ENCODE results near the gene BICDL1. TPM values are rescaled to one million over a fixed set of nuclear protein-coding genes. Genes with fewer than 3 reads are reported as not detected.

The BICDL1 gene
- total and polyA plus RNA-seq, 2 donors from 2014 or later = 60.5 to 101 TPM

DNA sequence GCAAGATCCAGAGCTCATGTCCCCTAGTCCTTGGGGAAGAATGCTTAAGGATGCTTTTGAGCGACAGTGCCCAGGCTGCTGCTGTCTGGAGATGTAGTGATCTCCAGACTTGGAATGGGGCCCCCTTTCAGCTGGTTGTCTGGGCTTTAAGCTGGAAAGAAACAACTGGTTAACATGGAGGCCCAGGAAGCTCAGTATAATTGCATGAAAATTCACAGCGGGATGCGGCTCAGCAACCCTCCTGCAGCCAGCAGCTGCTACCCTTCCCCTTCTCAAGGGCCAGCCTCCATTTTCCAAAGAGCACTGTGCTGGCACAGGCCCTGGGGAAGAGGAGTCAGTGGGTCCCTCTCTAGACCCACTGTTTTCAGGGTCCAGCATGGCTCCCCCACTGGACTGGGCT, 101.2 kb downstream of the BICDL1 start:
- Histone ChIP-seq H3K27me3 (ENCODE audit: control insufficient read depth, insufficient read depth, low read length) (no peaks in the 10 kb centered on the region), H3K9me3 (ENCODE audit: control insufficient read depth in 2 of 3, insufficient read depth in 1 of 3, low read length in 3 of 3) (no peaks in the 10 kb centered on the region), H3K27ac (ENCODE audit: low read depth in 2 of 2, low read length in 2 of 2) (no peak overlapping the region), H3K4me3 (ENCODE audit: low read length in 3 of 3) (no peak overlapping the region), H3K36me3 (ENCODE audit: control insufficient read depth in 2 of 3, insufficient read depth in 3 of 3, low read length in 3 of 3) (peaks cover 0 to 32% (median 10%) of the 10 kb centered on the region in 3 donors), H3K4me1 (ENCODE audit: control insufficient read depth in 2 of 3, insufficient read depth in 2 of 3, low read depth in 1 of 3, low read length in 3 of 3) (peaks cover 0 to 5% (median 0%) of the 10 kb centered on the region in 3 donors), H3K9ac (ENCODE audit: low read length in 3 of 3) (no peak overlapping the region)
- FAIRE-seq = no peak
- peak in 1 of 5 donors; percentile 10 for DNase-seq
- TF ChIP-seq, protein P1, sequence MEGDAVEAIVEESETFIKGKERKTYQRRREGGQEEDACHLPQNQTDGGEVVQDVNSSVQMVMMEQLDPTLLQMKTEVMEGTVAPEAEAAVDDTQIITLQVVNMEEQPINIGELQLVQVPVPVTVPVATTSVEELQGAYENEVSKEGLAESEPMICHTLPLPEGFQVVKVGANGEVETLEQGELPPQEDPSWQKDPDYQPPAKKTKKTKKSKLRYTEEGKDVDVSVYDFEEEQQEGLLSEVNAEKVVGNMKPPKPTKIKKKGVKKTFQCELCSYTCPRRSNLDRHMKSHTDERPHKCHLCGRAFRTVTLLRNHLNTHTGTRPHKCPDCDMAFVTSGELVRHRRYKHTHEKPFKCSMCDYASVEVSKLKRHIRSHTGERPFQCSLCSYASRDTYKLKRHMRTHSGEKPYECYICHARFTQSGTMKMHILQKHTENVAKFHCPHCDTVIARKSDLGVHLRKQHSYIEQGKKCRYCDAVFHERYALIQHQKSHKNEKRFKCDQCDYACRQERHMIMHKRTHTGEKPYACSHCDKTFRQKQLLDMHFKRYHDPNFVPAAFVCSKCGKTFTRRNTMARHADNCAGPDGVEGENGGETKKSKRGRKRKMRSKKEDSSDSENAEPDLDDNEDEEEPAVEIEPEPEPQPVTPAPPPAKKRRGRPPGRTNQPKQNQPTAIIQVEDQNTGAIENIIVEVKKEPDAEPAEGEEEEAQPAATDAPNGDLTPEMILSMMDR (IDR thresholded peaks at IDR 0.05; ENCODE audit: borderline replicate concordance, extremely low read depth, insufficient read depth) = no peak
- intact Hi-C loops (cut with DNase I) = no loop called here

DNA sequence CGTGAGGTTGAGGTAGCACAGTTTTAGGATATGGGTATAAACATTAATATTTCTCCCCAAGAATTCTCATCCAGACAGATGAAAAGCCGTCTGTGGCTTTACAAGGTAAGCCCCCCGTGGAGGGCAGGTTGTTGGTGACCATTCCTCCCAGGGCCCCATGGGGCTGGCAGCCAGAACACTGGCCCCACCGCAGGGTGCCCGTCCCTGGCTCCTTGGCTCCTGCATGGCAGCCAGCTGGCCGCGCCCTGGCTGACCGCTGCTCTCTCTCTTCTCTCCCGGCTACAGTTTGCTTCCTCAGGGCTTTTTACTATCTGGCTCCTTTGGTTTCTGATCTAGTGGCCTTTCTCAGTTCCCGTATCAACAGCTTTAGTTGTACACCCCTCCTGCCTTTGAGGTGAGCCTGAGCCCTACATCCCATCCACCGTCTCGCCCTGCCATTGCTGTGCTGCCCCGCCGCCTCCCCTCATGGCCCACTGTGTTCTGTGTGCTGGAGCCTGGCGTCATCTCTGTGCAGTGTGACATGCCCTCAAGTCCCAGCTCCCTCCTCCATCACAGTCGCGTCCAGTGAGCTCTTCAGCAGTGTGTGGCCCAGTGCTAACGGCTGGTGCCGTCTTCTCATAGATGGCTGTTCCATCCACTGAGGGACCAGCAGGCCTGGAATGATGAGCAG, 101.7 kb downstream of the BICDL1 start:
- intact Hi-C loops (cut with DNase I) = no loop called here
- Histone ChIP-seq H3K9ac (ENCODE audit: low read length in 3 of 3) (no peak overlapping the region), H3K27me3 (ENCODE audit: control insufficient read depth, insufficient read depth, low read length) (no peaks in the 10 kb centered on the region), H3K9me3 (ENCODE audit: control insufficient read depth in 2 of 3, insufficient read depth in 1 of 3, low read length in 3 of 3) (no peaks in the 10 kb centered on the region), H3K4me3 (ENCODE audit: low read length in 3 of 3) (no peak overlapping the region), H3K4me1 (ENCODE audit: control insufficient read depth in 2 of 3, insufficient read depth in 2 of 3, low read depth in 1 of 3, low read length in 3 of 3) (peaks cover 0 to 5% (median 2%) of the 10 kb centered on the region in 3 donors), H3K27ac (ENCODE audit: low read depth in 2 of 2, low read length in 2 of 2) (no peak overlapping the region), H3K36me3 (ENCODE audit: control insufficient read depth in 2 of 3, insufficient read depth in 3 of 3, low read length in 3 of 3) (peaks cover 0 to 32% (median 10%) of the 10 kb centered on the region in 3 donors)
- TF ChIP-seq, protein P1 (IDR thresholded peaks at IDR 0.05; ENCODE audit: borderline replicate concordance, extremely low read depth, insufficient read depth) = no peak
- DNase-seq (peak in 2 of 5 donors; percentile 32 to 43), FAIRE-seq (no peak)

DNA sequence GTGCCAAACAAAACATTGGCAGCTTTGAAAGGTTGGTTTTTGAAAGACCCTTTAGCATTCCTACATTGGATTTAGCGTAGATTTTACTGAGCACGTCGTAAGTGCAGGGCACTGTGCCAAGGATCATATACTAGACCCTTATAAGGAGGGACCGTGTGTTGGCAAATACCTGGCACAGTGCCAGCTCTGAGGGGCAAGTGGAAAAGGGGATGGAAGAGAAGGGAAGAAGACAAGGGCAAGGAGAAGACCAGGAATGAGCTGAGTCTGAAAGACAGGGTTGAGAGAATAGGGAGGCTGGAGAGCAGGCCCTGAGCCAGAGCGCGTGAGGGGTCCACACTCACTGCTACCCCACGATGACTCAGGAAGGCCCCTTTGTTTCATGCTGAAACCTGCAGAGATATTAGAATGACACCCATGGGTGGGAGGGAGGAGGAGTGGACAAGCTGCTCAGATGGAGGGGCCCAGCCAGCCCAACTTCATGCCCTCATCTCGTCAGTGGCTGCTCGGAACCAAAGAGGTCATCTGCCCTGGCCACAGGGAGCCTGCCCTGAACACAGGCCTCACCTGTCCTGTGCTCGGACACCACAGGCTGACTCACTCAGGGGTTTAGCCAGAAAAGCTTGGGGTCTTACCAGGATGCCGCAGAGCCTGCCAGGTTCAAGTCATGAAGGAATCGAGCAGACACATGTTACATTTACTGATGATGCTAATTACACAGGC, 102.5 kb downstream of the BICDL1 start:
- FAIRE-seq = no peak
- Histone ChIP-seq H3K27me3 (ENCODE audit: control insufficient read depth, insufficient read depth, low read length) (no peaks in the 10 kb centered on the region), H3K27ac (ENCODE audit: low read depth in 2 of 2, low read length in 2 of 2) (no peak overlapping the region), H3K9me3 (ENCODE audit: control insufficient read depth in 2 of 3, insufficient read depth in 1 of 3, low read length in 3 of 3) (no peaks in the 10 kb centered on the region), H3K4me1 (ENCODE audit: control insufficient read depth in 2 of 3, insufficient read depth in 2 of 3, low read depth in 1 of 3, low read length in 3 of 3) (peaks cover 0 to 8% (median 5%) of the 10 kb centered on the region in 3 donors), H3K4me3 (ENCODE audit: low read length in 3 of 3) (no peak overlapping the region), H3K9ac (ENCODE audit: low read length in 3 of 3) (no peak overlapping the region), H3K36me3 (ENCODE audit: control insufficient read depth in 2 of 3, insufficient read depth in 3 of 3, low read length in 3 of 3) (peaks cover 0 to 32% (median 10%) of the 10 kb centered on the region in 3 donors)
- peak in 1 of 5 donors; percentile 33 for DNase-seq
- TF ChIP-seq, protein P1 (IDR thresholded peaks at IDR 0.05; ENCODE audit: borderline replicate concordance, extremely low read depth, insufficient read depth) = no peak
- intact Hi-C loops (cut with DNase I) = no loop called here
